HAP-1 (cell line): ENCODE measurements around the gene CBX8.
A peak's percentile ranks its signal among the peaks of the same experiment; 100 is the strongest.

Source experiments
- DNase-seq, 2 experiments: peaks; one replicate each; pipeline ENCODE4 v3.0.0-alpha.2; 2016 to 2020; ENCODE audit warnings: low spot score in 2 of 2
- H3K27me3 ChIP-seq: fragments of 250-450 bp; sonication (Bioruptor Pico); 2 replicates; pipeline ENCODE4 v1.5.1; 2020; ENCODE audit warnings: low read depth, mild to moderate bottlenecking, moderate library complexity
- H3K36me3 ChIP-seq: fragments of 250-450 bp; sonication (Bioruptor Pico); replicated peaks from 2 replicates; pipeline ENCODE4 v1.5.1; 2020; ENCODE audit warnings: mild to moderate bottlenecking
- H3K4me1 ChIP-seq: fragments of 250-450 bp; sonication (Bioruptor Pico); 2 replicates; pipeline ENCODE4 v1.5.1; 2020; ENCODE audit warnings: mild to moderate bottlenecking
- H3K4me3 ChIP-seq: fragments of 250-450 bp; sonication (Bioruptor Pico); 2 replicates; pipeline ENCODE4 v1.5.1; 2020; ENCODE audit warnings: mild to moderate bottlenecking, moderate library complexity
- H3K9me3 ChIP-seq: fragments of 250-450 bp; sonication (Bioruptor Pico); 2 replicates; pipeline ENCODE4 v1.5.1; 2020; ENCODE audit warnings: mild to moderate bottlenecking, moderate library complexity
- in situ Hi-C: fragments of 300-500 bp; cut with MboI; formaldehyde crosslinking; loops from 3 replicates; pipeline ENCODE4 v1.14.3; 2020; ENCODE audit warnings: low sequenced_read_pairs, inconsistent platforms, mixed read lengths

Gene CBX8

DNA sequence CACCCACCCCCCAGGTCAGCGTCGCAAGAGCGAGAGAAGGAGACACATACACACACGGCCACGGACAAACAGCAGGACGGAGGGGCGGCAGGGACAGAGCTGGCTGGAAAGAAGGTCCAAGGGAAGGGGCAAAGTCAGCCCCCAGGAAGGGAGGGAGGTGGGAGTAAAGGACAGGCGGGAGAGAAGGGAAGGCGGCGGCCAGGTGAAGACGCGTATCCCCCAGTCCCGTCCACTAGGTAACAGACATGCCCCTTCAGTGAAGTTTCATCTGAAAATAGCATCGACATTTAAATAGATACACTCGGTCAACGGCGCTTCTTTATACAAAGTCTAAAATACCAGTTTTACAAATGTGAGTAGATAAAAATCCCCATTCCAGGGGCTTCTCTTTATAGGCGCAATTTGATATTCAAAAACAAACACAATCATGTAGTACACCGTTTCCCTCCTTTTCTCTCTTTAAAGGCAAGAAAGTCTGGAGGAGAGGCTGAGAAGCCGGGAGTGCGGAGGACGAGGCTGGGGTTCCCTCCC, 4.5 kb downstream of the CBX8 start:
- H3K9me3 ChIP-seq = no peaks in the 10 kb centered on the region
- H3K36me3 ChIP-seq = peaks cover 13% of the 10 kb centered on the region
- no peaks in the 10 kb centered on the region for H3K27me3 ChIP-seq
- in situ Hi-C loops = no loop called here
- no peak for DNase-seq
- H3K4me1 ChIP-seq = peaks cover 22% of the 10 kb centered on the region
- no peak overlapping the region for H3K4me3 ChIP-seq

DNA sequence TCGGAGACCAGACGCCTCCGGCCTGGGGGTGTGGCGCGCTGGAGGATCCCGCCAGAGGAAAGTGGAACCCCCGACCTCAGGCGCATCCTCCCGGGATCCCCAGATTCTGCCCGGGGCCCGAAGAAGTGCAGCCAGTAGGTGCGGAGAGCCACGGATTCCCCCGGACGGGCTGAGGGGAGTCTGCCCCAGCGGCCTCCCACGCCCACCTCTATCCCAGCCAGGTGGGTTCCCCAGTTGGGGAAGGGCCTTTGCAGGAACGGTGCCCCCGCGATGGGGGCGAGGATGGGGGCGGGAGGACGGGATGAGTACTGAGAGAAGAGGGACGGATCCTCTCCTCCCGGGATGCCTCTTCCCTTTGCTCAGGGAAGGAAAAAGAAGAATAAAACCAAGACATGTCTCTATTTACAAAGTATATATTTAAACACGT, 5.1 kb downstream of the CBX8 start:
- Histone ChIP-seq H3K4me3 (no peak overlapping the region), H3K27me3 (no peaks in the 10 kb centered on the region), H3K36me3 (peaks cover 13% of the 10 kb centered on the region), H3K4me1 (peaks cover 22% of the 10 kb centered on the region), H3K9me3 (no peaks in the 10 kb centered on the region)
- no peak for DNase-seq
- in situ Hi-C loops = no loop called here

DNA sequence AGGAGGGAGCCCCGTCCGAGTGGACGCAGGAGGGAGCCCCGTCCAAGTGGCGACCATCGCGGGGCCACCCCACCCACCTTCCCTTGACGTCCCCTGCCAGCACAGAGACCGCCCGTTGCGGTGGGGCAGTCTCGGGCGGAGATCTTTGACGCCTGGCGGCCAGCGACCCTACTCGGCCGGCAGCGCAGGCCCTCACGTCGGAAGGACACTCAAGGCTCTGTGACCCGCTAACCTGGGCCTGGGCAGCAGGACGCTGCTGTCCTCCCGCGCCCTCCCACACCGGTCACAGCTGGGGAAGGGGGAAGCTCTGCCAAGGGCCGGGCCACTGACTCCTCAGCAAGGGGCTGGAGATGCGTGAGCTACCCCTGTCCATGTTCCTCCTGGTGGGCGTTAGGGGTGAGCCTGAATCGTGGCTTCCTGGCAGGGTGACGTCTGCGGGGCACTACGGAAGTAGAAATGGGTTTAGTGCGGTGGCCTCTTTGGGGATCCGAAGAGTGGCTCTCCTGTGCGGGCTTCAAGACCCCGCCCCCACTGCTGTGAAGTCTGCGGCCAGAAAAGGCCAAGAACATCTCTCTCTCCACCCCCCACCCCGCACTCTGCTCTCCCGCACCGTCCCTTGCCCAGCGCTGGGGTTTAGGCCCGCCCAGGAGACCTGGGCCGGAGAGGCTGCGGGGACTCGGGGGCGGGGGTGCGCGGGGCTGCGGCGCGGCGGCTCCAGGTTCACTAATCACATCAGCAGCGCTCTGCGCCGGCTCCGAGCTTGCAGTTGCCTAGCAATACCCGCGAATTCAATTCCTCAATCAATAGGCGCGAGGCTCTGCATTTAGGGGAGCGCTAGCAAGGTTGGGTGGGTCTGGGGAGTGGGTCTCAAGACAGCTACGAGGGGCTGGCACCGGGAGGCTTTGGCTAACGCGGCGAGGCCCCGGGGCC, 5.8 kb downstream of the CBX8 start:
- Histone ChIP-seq H3K9me3 (no peaks in the 10 kb centered on the region), H3K36me3 (peaks cover 13% of the 10 kb centered on the region), H3K4me1 (peaks cover 22% of the 10 kb centered on the region), H3K27me3 (no peaks in the 10 kb centered on the region), H3K4me3 (no peak overlapping the region)
- no peak for DNase-seq
- in situ Hi-C loops = no loop called here

DNA sequence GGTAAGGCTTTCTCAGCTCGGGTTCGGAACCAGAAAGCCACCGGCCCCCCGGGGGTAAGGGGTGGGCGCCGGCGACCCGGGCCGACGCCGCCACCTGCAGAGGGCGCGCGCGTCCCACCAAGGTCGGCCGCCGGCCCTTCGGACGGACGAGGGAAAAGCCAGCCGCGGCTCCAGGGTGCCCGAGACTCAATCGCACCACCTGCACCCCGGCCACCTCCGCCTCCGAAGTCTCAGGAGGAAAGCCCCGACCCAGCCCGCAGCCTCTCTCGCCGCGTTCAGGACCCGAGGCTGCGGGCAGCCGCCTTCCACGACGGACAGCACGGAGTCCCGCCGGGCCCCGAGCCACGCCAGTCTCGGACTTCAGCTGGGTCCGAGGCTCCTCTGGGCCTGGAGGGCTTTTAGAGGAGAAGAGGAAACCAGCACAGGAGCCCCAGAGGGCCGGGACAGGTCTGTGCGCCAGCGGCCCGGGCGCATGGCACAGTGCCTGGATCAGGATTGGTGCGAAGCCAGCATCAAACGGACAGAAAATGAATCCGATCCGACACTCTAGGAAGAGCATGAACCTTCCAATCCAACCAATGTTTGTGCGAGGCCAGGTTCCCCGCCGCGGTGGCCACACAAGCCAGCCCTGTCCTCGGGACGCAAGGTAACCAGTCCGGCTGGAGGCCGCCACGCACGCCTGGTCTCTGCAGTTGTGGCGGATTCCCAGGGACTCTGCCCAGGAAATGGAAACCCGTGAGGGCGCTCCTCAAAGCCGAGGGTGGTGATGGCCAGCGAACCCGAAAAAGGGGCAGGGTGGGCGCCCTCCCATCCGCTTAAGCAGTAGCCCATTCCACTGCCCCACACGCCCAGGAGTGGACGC, 6.7 kb downstream of the CBX8 start:
- H3K4me3 ChIP-seq = peak overlapping the region; percentile 17
- peak; percentile 59 to 84 for DNase-seq
- H3K36me3 ChIP-seq = peaks cover 20% of the 10 kb centered on the region
- H3K27me3 ChIP-seq = no peaks in the 10 kb centered on the region
- H3K9me3 ChIP-seq = no peaks in the 10 kb centered on the region
- in situ Hi-C loops = loop anchor here (10.0 kb wide), 2 partner anchors 125 to 205 kb away; no protein-coding TSS in a partner anchor
- H3K4me1 ChIP-seq = peaks cover 19% of the 10 kb centered on the region

DNA sequence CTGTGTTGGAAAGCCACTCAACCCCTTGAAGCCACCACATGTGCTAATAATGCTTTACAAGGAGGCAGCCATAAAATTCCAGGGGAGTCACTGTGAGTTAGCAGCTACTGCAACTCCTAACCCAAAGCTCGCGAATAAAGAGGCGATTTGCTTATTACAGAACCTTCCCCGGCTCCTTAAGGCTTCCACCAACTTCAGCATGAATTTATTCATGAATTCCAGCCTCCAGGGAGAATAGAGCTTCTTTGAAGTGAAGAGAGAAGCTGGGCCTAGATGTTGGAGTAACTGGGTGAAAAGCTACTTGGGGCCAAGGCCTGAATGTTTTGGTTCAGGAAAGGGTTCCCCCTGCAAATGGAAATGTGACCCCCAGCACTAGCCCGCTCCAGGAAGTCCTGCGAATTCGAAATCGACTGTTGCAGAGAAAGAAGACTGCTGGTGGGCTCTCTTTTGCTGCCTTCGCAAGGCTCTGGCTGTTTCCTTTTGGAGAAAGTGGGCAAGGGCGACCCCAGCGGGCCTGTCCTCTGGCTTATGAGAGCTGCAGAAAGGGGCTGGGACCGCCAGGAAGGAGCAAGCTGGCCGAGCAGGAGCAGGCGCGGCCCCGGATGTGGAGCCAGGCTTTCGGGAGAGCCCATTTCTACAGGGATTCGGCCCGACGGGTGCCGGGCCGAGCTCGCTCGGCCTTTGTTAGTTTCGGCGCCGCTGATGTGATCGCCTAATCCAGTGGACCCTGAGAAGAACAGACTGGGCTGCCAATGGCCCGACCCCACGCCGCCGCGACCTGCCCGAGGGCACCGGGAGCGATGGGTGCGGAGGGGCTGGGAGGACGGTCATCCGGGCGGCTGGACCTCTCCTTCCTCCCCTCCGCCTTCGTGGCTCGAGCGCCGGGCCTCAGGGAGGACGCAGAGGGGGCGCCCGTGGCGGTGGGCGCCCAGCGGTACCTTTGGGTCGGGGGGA, 7.6 kb downstream of the CBX8 start:
- in situ Hi-C loops = loop anchor here (10.0 kb wide), 2 partner anchors 126 to 206 kb away; no protein-coding TSS in a partner anchor
- H3K9me3 ChIP-seq = no peaks in the 10 kb centered on the region
- peaks cover 20% of the 10 kb centered on the region for H3K36me3 ChIP-seq
- no peaks in the 10 kb centered on the region for H3K27me3 ChIP-seq
- H3K4me3 ChIP-seq = peak overlapping the region; percentile 17
- no peak for DNase-seq
- H3K4me1 ChIP-seq = peaks cover 15% of the 10 kb centered on the region

DNA sequence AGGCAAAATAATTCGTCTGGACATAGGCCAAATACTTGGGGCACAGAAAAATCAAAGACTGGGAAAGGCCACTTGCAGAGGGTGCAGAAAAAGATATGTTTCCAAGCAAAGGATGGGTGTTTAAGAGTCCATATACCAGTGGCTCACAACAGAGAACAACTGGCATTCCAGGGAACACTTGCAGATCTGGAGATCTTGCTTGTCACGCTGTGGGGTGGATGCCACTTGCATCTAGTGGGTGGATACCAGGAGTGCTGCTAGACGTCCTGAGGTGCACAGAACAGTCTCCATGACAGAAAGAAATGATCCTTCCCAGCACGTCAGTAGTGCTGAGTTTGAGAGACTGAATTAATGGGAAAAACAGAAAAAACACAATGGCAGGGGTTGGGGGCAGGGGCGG, 8.4 kb downstream of the CBX8 start:
- Histone ChIP-seq H3K4me1 (peaks cover 12% of the 10 kb centered on the region), H3K4me3 (no peak overlapping the region), H3K27me3 (no peaks in the 10 kb centered on the region), H3K9me3 (no peaks in the 10 kb centered on the region), H3K36me3 (peaks cover 26% of the 10 kb centered on the region)
- in situ Hi-C loops = loop anchor here (10.0 kb wide), 2 partner anchors 126 to 206 kb away; no protein-coding TSS in a partner anchor
- DNase-seq = no peak

DNA sequence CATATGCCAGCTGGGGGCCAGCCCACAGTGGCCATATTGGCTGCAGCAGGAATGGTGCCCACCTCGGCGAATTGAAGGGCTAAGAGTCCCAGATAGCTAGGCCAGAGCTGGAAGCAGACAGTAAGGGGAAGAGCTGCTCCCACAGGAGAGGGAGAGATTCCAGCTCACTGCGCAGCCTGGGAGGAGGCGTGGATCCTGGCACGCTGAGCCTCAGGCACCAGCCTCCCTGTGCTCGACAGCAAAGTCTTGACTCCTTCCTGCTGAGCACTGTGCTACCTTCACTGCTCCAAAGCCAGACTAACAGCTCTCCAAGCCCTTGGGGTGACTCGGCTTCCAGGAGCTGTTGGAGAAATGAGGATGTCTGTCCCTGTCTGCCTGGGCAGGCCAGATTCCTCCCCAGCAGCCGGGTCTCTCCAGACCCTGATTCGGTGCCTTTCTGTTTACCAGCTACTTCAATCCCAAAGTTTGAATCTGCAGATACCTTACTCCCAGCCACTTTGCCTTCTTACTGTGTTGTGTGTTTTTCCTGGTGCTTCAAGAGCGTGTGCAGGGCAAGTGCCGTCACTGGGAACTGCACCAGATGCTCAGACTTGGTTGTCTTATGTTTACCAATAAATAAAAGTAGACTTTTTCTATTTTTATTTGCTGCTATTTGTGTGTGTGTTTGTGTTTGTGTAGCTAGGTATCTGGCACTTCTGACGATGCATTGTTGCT, 9.8 kb downstream of the CBX8 start:
- peaks cover 12% of the 10 kb centered on the region for H3K4me1 ChIP-seq
- in situ Hi-C loops = loop anchor here (10.0 kb wide), 2 partner anchors 128 to 208 kb away; no protein-coding TSS in a partner anchor
- no peak for DNase-seq
- peaks cover 38% of the 10 kb centered on the region for H3K36me3 ChIP-seq
- H3K27me3 ChIP-seq = no peaks in the 10 kb centered on the region
- H3K4me3 ChIP-seq = no peak overlapping the region
- no peaks in the 10 kb centered on the region for H3K9me3 ChIP-seq

DNA sequence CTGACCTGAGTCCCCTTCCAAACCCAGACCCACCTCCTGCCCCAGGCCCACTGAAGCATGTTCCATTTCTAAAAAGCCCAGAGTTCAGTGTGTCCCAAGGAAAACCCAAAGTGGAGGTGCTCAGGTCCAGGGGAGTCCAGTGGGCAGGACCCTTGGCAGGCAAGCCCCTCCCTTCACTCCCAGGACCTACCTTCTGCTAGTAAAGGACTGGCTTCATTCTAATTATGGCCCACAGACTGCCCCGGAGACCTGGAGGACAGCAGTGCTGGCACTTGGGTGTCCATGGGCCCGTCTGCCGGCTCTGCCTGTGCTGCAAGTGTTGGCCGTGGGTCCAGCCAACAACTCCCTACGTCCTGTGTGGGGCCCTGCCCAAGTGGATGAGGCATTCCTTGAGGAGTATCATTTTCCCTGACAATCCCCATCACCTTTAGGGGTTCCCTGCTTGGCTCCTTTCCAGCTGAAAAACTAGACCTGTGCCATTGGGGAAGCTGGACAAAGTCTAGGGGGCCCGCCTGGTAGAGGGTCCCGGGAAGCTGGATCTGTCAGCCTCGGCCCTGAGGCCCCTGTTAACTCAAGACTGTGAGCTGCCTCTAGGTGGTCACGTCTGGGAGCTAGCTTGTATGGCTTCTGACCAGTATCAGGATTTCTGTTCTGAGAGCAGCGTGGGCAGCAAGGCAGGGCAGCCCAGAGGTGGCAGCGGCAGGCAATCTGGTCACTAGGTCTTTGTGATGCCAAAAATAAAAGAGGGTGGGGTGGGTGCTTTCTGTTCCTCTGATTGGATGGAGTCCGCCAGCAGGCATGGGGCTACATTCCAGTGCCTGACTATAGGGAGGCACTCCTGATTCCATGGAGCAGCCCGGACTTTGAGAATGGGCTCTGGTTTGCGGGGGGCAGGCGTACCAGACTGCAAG, 10.7 kb downstream of the CBX8 start:
- DNase-seq = no peak
- H3K36me3 ChIP-seq = peaks cover 47% of the 10 kb centered on the region
- no peaks in the 10 kb centered on the region for H3K9me3 ChIP-seq
- H3K4me3 ChIP-seq = no peak overlapping the region
- peaks cover 12% of the 10 kb centered on the region for H3K4me1 ChIP-seq
- in situ Hi-C loops = loop anchor here (10.0 kb wide), 2 partner anchors 129 to 209 kb away; no protein-coding TSS in a partner anchor
- no peaks in the 10 kb centered on the region for H3K27me3 ChIP-seq

DNA sequence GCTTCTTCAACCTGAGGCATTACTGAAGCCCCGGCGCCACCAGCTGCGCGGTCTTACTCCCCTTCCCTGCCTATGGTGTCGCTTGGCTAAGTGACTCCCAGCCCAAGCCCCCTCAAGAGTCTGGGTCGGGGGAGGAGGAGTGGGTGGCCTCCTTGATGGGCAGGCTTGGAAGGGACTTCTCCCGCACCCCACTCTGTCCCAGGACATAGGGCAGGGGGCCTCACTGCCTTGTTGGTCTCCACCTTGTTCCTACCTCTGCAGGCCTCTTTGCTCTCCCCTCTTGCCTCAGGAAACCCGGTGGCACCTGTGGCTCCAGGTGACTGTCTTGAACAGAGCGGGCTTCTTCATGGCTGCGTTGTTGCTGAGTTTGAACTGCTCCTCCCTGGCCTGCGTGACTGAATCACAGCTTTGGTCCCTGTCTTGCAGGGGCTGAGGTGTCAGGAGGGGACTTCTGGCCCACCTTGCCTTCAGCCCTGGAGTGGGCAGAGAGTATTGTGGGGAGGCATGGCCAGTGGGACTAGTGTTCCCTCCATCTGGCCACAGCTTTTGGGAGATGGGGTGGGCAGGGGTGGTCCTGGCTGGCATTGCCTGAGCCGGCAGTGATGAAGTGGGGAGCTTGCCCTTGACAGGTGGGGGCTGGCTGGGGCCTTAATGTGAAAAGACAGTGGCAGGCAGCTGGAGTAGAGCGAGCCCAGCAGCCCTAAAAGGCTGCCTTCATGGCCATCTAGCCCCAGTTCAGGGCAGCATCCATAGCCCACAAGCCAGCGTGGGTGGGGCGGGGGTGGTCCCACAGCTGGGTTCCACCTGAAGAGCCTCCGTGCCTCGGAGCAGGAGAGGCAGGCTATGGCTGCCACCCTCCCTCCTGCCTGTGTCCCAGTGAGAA, 11.6 kb downstream of the CBX8 start:
- no peaks in the 10 kb centered on the region for H3K9me3 ChIP-seq
- DNase-seq = no peak
- no peak overlapping the region for H3K4me3 ChIP-seq
- H3K27me3 ChIP-seq = no peaks in the 10 kb centered on the region
- peaks cover 11% of the 10 kb centered on the region for H3K4me1 ChIP-seq
- in situ Hi-C loops = loop anchor here (10.0 kb wide), 2 partner anchors 130 to 210 kb away; no protein-coding TSS in a partner anchor
- H3K36me3 ChIP-seq = peaks cover 54% of the 10 kb centered on the region

DNA sequence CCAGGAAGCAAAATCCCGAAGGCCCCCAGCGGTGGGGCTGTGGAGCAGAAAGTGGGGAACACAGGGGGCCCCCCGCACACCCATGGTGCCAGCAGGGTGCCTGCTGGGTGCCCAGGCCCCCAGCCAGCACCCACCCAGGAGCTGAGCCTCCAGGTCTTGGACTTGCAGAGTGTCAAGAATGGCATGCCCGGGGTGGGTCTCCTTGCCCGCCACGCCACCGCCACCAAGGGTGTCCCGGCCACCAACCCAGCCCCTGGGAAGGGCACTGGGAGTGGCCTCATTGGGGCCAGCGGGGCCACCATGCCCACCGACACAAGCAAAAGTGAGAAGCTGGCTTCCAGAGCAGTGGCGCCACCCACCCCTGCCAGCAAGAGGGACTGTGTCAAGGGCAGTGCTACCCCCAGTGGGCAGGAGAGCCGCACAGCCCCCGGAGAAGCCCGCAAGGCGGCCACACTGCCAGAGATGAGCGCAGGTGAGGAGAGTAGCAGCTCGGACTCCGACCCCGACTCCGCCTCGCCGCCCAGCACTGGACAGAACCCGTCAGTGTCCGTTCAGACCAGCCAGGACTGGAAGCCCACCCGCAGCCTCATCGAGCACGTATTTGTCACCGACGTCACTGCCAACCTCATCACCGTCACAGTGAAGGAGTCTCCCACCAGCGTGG, 12.4 kb downstream of the CBX8 start:
- in situ Hi-C loops = loop anchor here (10.0 kb wide), 2 partner anchors 130 to 210 kb away; no protein-coding TSS in a partner anchor
- DNase-seq = no peak
- H3K27me3 ChIP-seq = no peaks in the 10 kb centered on the region
- peaks cover 62% of the 10 kb centered on the region for H3K36me3 ChIP-seq
- no peak overlapping the region for H3K4me3 ChIP-seq
- H3K9me3 ChIP-seq = no peaks in the 10 kb centered on the region
- peaks cover 12% of the 10 kb centered on the region for H3K4me1 ChIP-seq
